GM21528 (cell line): ENCODE measurements around the gene RIPOR1.
"Not testable (repeated sequence)": the region's sequence is repeated elsewhere in the genome, so short reads cannot be mapped to it uniquely, and the experiment has no call there.

Experiments
- ATAC-seq: cut with Tn5 transposase; IDR thresholded peaks from one replicate; pipeline ENCODE4 v1.9.1; 2021; ENCODE audit warnings: mild to moderate bottlenecking, moderate library complexity; ENCODE audit not compliant: unreplicated experiment, low FRiP score

Gene RIPOR1, protein sequence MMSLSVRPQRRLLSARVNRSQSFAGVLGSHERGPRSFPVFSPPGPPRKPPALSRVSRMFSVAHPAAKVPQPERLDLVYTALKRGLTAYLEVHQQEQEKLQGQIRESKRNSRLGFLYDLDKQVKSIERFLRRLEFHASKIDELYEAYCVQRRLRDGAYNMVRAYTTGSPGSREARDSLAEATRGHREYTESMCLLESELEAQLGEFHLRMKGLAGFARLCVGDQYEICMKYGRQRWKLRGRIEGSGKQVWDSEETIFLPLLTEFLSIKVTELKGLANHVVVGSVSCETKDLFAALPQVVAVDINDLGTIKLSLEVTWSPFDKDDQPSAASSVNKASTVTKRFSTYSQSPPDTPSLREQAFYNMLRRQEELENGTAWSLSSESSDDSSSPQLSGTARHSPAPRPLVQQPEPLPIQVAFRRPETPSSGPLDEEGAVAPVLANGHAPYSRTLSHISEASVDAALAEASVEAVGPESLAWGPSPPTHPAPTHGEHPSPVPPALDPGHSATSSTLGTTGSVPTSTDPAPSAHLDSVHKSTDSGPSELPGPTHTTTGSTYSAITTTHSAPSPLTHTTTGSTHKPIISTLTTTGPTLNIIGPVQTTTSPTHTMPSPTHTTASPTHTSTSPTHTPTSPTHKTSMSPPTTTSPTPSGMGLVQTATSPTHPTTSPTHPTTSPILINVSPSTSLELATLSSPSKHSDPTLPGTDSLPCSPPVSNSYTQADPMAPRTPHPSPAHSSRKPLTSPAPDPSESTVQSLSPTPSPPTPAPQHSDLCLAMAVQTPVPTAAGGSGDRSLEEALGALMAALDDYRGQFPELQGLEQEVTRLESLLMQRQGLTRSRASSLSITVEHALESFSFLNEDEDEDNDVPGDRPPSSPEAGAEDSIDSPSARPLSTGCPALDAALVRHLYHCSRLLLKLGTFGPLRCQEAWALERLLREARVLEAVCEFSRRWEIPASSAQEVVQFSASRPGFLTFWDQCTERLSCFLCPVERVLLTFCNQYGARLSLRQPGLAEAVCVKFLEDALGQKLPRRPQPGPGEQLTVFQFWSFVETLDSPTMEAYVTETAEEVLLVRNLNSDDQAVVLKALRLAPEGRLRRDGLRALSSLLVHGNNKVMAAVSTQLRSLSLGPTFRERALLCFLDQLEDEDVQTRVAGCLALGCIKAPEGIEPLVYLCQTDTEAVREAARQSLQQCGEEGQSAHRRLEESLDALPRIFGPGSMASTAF

GRCh38 chr16:67528222-67528869 is at the start of gene RIPOR1:
Gene RIPOR1, plus strand, starts transcription at chr16:67528829. Its CDS starts 9,618 bp downstream, at chr16:67538447.
- ATAC-seq = no peak

GRCh38 chr16:67480833-67481560 is 47.6 kb upstream of the RIPOR1 start, which contains the start of gene ATP6V0D1:
Gene ATP6V0D1, minus strand, starts transcription at chr16:67481157. Its CDS starts 71 bp downstream, at chr16:67481086.
- peak; percentile 83 for ATAC-seq

- peak; percentile 2 for ATAC-seq
These were observed 46.9 kb upstream of the RIPOR1 start for GRCh38 chr16:67481561-67482232.

- ATAC-seq = no peak
These were observed 46.2 kb upstream of the RIPOR1 start for GRCh38 chr16:67482233-67482924.

- no peak for ATAC-seq
These were observed 45.5 kb upstream of the RIPOR1 start, which contains the start of gene AGRP for GRCh38 chr16:67483150-67483549. Gene AGRP, minus strand, starts transcription at chr16:67483547. Its CDS starts 149 bp downstream, at chr16:67483398.

GRCh38 chr16:67483731-67484525 is 44.7 kb upstream of the RIPOR1 start:
- no peak for ATAC-seq

DNA sequence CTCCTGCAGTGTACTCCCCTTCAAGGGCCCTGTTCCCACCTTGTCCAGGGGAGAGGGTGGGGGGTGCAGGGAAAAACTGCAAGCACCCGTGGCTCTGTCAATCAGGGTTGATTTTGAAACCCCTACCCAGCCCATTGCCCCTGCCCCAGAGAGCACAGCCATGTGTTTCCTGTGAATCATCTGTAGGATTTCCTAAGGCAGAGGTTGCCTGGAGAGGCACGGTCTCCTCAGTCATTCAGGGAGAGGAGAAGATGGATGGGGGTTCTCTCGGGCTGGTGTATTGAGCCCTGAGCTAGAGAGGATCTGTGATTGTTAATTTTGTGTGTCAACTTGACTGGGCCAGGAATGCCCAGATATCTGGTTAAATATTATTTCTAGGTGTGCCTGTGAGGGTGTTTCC is 41.8 kb upstream of the RIPOR1 start:
- no peak for ATAC-seq

GRCh38 chr16:67487561-67487960 is 41.1 kb upstream of the RIPOR1 start:
- ATAC-seq = not testable (repeated sequence)

- ATAC-seq = no peak
These were observed 39.1 kb upstream of the RIPOR1 start for GRCh38 chr16:67489401-67490083.

DNA sequence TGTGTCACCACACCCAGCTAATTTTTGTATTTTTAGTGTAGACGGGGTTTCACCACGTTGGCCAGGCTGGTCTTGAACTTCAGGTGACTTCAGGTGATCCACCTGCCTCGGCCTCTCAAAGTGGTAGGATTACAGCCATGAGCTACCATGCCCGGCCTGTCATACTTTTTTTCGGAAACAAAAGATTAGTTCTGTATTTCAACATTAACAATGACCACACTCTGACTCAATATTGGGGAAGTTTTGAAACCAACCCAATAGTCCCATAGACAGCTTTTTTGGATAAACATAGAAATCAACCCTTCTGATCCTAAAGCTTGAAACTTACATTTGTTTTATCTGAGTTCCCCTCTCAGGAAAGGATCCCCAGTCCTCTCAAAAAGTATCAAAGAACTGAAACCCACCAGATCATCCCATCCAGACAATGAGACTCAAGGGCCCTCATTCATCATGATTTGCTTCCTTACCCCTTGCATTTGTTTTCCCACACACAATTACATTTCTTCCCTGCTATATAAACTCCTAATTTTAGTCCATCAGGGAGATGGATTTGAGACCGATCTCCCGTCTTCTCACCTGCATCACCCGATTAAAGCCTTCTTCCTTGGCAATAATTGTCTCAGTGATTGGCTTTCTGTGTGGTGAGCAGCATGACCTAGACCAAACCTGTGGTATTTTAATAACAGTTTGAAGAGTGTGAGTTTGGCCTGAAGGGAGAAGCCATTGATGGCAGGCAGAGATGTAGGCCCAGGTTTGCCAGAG is 38.1 kb upstream of the RIPOR1 start:
- ATAC-seq = no peak

GRCh38 chr16:67499106-67499505 is 29.5 kb upstream of the RIPOR1 start:
- no peak for ATAC-seq

GRCh38 chr16:67504031-67505021 is 24.3 kb upstream of the RIPOR1 start:
- no peak for ATAC-seq

GRCh38 chr16:67506468-67506867 is 22.2 kb upstream of the RIPOR1 start:
- ATAC-seq = no peak

GRCh38 chr16:67509016-67509415 is 19.6 kb upstream of the RIPOR1 start:
- no peak for ATAC-seq

GRCh38 chr16:67513892-67514291 is 14.7 kb upstream of the RIPOR1 start:
- ATAC-seq = not testable (repeated sequence)
